Measurements from ENCODE around the gene CRABP2.

DNA sequence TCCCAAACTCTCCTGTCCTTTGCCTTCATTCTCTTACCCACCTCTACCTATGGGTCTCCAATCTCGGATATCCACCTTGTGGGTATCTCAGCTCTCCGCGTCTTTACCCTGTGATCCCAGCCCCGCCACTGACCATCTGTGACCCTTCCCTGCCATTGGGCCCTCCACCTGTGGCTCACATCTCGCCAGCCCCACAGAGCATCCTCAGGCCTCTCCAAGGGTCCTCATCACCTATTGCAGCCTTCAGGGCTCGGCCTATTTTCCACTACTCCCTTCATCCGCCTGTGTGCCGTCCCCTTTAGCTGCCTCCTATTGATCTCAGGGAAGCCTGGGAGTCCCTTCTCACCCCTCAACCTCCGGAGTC lies 52.4 kb downstream of the CRABP2 start:
- TF ChIP-seq, protein P1, sequence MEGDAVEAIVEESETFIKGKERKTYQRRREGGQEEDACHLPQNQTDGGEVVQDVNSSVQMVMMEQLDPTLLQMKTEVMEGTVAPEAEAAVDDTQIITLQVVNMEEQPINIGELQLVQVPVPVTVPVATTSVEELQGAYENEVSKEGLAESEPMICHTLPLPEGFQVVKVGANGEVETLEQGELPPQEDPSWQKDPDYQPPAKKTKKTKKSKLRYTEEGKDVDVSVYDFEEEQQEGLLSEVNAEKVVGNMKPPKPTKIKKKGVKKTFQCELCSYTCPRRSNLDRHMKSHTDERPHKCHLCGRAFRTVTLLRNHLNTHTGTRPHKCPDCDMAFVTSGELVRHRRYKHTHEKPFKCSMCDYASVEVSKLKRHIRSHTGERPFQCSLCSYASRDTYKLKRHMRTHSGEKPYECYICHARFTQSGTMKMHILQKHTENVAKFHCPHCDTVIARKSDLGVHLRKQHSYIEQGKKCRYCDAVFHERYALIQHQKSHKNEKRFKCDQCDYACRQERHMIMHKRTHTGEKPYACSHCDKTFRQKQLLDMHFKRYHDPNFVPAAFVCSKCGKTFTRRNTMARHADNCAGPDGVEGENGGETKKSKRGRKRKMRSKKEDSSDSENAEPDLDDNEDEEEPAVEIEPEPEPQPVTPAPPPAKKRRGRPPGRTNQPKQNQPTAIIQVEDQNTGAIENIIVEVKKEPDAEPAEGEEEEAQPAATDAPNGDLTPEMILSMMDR (IDR thresholded peaks at IDR 0.05): no peak
- no peak for TF ChIP-seq POLR2A (IDR thresholded peaks at IDR 0.05)

Measured in upper lobe of left lung (tissue), 4 donors.